Suppressor macrophage treated with lipopolysaccharide for 4 hours (primary cell): Measurements from ENCODE around the gene PHOSPHO1.
A peak's percentile ranks its signal among the peaks of the same experiment; 100 is the strongest.
"Not testable (repeated sequence)": the region's sequence is repeated elsewhere in the genome, so short reads cannot be mapped to it uniquely, and the experiment has no call there.

Experiments
- DNase-seq: peaks from one replicate; pipeline ENCODE4 v3.0.0-alpha.2; 2020

Gene PHOSPHO1, protein sequence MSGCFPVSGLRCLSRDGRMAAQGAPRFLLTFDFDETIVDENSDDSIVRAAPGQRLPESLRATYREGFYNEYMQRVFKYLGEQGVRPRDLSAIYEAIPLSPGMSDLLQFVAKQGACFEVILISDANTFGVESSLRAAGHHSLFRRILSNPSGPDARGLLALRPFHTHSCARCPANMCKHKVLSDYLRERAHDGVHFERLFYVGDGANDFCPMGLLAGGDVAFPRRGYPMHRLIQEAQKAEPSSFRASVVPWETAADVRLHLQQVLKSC

DNA sequence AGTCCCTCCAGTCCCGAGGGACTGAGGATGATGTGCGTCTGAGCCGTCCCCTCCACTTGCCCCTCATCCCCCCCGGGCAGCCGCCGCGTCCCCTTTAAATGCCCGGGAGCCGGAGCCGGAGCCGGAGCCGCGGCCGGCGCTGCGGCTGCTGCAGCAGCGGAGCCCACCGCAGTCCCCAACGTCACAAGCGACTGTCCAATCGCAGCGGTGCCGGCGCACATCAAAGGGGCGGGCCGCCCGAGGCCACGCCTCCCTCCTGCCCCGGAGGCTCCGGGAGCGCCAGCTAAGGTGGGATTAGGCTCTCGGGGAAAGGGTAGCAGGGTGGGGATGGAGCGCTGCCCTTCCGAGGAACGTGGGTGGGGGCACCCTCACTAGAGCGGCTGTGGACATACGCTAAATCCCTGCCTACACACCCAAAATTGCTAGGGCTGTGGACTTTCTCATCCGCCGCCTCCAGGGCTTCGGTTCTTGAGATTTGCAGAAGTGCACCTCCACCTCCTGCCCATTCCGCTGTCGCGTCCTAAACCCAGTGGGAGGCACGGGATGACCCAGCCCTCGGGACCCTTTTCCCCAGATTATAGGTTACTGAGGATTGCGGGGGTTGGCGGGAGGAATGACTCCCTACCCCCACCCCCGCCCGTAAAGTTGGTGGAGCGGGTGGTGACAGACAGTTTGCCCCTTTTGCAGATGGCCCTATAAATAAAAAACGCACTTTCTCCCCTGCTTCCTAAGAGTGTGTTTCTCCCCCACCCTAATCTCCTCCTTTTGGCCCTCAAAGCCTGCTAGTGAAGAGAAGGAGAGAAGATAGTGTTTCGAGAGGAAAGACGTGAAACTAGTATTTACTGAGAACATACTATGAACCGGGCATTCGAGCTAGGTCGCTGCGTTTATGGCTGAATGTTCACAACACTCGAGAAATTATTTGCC, at the start of gene PHOSPHO1:
PHOSPHO1 (minus strand) TSS at position 152 of the 927 bp plus-strand sequence. CDS start 4,096 bp downstream, outside the sequence.
- DNase-seq = peak; percentile 86

- DNase-seq = no peak
Measured at GRCh38 chr17:49280061-49280460, 49.5 kb upstream of the PHOSPHO1 start.

DNA sequence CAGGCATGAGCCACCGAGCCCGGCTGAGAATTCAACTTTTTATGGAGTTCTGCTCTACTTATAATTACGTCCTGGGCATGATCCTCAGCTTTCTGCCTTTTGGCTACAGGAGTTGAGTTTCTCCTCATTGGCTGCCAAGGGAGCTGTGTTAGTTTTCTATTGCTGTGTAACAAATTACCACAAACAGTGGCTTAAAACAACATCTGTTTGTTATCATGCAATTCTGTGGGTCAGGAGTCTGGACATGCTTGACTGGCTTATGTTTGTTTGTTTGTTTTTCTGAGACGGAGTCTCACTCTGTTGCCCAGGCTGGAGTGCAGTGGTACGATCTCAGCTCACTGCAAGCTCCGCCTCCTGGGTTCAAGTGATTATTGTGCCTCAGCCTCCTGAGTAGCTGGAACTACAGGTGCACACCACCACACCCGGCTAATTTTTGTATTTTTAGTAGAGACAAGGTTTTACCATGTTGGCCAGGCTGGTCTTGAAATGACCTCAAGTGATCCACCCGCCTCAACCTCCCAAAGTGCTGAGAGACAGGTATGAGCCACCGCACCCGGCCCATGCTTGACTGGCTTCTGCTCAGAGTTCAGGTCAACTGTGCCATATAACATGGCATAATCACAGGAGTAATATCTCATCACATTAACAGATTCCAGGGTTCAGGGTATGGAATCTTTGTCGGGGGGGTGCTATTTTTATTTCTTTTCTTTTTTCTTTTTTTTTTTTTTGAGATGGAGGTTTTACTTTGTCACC, 48.9 kb upstream of the PHOSPHO1 start:
- not testable (repeated sequence) for DNase-seq

DNA sequence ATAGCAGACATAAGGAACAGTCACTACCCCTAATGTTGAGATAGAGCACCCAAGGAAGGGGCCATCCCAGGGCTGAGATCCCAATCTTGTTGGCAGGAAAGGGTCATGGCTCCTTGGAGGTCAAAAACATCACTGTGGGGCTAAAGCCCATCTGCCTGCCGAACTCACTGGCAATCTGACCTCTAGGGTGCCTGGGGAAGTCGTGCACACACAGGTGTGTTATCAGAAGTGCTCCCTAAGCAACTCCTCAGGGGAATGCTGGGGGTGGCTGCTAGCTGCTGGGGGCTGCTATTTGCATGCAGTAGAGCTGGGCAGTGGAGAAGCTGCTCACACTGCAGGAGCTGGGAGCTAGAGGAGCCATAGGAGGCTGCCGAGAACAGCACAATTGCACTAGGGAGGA, 47.5 kb upstream of the PHOSPHO1 start:
- DNase-seq = no peak

- peak; percentile 55 for DNase-seq
Measured at GRCh38 chr17:49277638-49278037, 47.1 kb upstream of the PHOSPHO1 start.

DNA sequence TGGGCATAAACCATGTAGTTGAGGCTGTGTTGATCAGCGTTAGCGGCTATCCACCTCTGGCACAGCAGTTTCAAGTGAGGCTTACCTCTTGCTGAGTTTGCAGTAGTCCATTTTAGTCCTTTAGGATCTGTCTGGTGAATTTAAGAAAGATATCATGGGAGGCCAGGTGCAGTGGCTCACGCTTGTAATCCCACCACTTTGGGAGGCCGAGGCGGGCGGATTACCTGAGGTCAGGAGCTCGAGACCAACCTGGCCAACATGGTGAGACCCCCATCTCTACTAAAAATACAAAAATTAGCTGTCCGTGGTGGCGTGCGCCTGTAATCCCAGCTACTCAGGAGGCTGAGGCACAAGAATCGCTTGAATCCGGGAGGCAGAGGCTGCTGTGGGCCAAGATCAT, 45.4 kb upstream of the PHOSPHO1 start:
- not testable (repeated sequence) for DNase-seq

DNA sequence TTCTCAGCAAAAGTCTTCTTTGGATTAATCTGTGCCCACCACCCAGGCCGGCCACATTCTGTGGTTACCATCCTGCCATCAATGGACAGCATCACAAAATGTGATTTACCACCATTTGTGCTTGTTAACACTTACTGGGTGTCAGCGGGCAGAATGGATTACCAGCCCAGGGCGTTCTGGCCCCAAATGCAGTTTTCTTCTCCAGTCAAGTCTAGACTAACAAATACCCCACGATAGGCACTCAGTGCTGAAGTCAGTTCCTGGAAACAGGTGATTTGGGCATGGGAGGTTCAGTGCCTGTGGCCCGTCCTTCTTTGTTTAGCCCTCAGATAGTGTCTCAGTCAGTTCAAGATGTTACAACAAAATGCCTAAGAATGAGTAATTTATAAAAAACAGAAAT, 38.8 kb upstream of the PHOSPHO1 start:
- no peak for DNase-seq

DNA sequence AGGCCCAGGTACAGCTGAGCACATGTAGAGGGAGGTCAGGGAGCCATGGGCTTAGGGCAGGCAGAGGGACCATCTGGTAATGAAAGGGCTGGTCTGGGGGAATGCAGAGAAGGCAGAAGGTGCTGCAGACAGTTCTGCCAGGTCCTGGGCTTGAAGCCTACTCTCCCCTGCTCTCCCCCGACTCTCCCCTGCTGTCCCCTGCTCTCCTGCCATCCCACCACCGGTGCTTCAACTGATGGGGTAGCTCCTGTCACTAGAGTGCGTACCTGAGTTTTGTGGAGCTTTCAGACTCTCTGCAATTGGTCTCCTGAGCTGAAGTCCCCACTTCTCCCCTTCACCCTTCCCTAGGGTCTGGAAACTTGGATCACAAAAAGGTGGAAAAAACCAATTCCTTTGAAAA, 37.3 kb upstream of the PHOSPHO1 start:
- no peak for DNase-seq

DNA sequence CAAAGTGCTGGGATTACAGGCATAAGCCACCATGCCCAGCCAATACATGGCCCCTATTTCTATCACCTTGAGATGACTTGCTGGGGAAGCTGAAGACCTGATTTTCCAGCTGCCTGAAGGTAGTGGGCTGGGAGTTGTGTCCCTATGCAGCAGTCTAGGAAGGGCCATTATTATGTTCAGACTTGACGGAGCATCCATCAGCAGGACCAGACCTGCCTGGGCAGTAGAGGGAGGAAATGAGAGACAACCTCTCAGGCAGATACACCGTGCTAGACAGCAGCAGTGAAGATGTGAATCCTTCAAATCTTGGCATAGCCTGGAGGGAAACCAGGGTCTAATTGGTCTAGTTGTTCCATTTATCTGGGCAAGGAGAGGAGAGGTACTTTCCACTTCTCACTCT, 35.6 kb upstream of the PHOSPHO1 start:
- DNase-seq = no peak

GRCh38 chr17:49261540-49261939, 31.0 kb upstream of the PHOSPHO1 start:
- DNase-seq = not testable (repeated sequence)

DNA sequence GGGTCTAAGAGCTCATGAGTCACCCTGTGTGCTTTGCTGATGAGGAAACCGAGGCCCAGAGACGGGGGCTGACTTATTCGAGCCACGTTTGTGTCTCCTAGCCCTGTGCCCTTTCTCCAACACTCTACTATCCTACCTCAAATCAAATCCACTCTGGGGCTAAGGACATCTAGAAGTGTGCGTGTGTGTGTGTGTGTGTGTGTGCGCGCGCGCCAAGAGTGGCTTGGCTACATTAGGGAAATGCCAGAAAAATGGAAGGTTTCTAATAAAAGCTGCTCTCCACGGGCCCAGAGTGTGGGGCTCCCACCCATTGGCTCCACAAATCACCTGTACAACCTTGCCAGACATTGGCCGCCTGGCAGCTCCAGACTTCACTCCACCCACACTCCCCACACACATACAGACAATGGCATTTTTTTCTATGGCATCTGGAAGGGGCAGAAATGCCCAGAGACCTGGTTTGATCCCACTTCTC, 30.3 kb upstream of the PHOSPHO1 start:
- DNase-seq = peak; percentile 86

- DNase-seq = peak; percentile 52
Measured at GRCh38 chr17:49260011-49260816, 29.6 kb upstream of the PHOSPHO1 start.

DNA sequence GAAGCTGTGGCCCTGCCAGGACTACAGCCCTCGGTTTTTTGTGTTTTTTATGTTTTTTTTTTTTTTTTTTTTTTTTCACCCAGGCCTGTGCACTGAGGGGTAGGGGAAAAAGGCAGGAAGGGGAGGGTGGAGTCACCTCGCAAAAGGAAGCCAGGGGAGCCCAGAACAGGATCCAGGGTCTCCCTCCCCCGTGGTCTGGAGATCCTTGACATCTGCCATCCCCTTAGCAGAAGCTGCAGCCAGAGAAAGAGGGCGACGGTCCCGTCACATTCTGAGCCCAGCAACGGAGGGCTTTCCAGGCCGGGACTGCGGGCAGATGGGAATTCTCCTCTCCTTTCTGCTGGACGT, 29.1 kb upstream of the PHOSPHO1 start:
- DNase-seq = no peak

GRCh38 chr17:49258394-49258793, 27.8 kb upstream of the PHOSPHO1 start:
- no peak for DNase-seq

GRCh38 chr17:49255125-49255524, 24.5 kb upstream of the PHOSPHO1 start:
- no peak for DNase-seq

GRCh38 chr17:49254066-49254465, 23.5 kb upstream of the PHOSPHO1 start:
- DNase-seq = no peak

DNA sequence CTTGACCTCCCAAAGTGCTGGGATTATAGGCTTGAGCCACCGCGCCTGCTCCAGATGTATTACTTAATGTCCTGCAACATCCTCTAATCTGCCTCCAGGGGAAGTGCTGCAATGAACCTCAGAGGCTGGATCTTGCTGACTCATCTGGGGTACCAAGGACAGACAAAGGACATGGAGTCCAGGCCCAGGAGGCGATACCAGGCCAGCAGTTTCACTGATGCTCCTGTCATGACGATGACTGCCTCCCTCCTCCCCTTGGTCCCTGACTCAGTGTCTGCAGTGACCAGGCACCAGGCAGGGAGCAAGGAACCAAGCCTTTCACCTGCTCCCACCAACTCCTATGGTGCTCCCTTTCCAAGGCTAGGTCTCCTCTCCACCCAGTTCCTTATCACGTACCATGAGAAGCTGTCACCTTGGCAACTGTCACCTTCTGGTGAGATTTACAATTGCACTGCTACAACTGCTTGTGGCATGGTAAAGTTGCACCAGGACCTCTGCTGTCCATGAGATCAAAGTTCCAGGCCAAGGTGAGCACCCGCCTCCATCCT, 21.6 kb upstream of the PHOSPHO1 start:
- DNase-seq = peak; percentile 74

DNA sequence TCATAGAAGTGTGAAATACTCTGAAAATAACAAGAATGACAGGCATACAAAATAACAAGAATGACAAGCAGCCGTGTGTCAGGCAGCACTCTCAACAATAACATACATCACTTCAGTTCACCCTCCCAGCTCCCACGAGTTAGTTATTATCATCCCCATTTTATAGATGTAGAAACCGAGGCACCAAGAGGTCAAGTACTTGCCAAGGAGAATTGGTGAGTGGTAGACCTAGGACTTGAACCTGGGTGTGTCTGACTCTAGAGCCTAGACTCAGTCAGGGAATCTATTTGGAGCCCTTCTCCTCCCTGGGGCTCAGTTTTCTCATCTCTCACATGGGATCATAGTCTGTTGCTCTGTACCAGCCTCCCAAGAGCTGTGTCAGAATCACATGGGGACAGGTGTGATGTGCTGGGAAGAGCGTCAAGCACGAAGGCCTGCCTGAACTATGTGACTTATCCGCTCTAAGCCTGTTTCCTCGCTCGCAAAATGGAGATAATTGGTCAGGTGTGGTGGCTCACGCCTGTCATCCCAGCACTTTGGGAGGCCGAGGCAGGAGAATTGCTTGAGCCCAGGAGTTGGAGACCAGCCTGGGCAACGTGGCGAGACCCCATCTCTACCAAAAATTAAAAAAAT, 19.4 kb upstream of the PHOSPHO1 start:
- DNase-seq = no peak

GRCh38 chr17:49249292-49249794, 18.8 kb upstream of the PHOSPHO1 start:
- DNase-seq = no peak

DNA sequence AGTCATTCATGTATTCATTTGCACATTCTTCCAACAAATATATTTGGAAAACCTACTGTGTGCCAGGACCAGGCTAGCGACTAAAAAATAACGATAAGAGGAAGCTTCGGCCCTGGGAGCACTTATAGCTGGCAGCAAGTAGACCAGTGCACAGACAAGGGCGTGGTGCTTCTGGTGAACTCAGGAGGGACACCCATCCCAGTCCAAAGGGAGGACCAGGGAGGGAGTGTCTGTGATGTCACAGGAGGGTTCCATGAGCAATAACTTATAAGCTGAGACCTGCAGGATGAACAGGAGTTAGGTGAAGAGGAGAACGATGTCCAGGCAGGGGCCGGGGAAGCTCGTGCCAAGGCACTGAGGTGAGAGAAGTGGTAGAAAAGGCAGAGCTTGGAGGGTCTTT, 17.4 kb upstream of the PHOSPHO1 start:
- DNase-seq = no peak

- no peak for DNase-seq
Measured at GRCh38 chr17:49244839-49245238, 14.3 kb upstream of the PHOSPHO1 start.
